ENCODE data around the gene MYO9B.
"Not testable (repeated sequence)": the region's sequence is repeated elsewhere in the genome, so short reads cannot be mapped to it uniquely, and the experiment has no call there.

MYO9B gene

DNA sequence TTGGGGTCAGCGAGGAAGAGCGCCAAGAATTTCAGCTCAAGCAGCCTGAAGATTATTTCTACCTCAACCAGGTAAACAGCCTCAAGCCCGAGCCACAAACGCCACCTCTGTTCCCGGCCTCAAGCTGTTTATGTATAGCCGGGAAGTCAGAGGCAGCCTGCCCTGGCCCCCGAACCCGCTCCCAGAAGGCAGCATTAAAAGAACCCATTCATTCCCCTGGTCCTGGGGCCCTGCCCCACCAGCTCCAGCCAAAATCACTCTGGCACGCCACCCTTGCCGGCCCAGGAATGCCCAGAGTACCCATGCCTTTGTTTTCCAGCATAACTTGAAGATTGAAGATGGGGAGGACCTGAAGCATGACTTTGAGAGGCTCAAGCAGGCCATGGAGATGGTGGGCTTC is 78.4 kb downstream of the MYO9B start:
- H3K36me3 Mint-ChIP-seq (ENCODE audit: low read depth), result peaks cover 36% of the 10 kb centered on the region
- H3K4me1 Mint-ChIP-seq (ENCODE audit: low read depth), result no peaks in the 10 kb centered on the region
- no peaks in the 10 kb centered on the region for H3K27me3 Mint-ChIP-seq
- H3K27ac Mint-ChIP-seq, result no peak overlapping the region
- no peaks in the 10 kb centered on the region for H3K9me3 Mint-ChIP-seq
- H3K4me3 Mint-ChIP-seq, result no peak overlapping the region

DNA sequence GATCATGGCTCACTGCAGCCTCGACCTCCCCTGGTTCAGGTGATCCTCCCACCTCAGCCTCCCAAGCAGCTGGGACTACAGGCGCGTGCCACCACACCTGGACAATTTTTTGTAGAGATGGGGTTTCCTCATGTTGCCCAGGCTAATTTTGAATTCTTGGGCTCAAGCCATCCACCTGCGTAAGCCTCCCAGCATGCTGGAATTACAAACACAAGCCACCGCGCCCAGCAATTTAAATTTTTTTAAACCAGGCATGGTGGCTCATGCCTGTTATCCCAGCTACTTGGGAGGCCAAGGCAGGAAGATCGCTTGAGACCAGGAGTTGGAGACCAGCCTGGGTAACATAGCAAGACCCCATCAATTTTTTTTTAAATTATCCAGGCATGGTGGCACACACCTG is 79.7 kb downstream of the MYO9B start:
- no peak overlapping the region for H3K27ac Mint-ChIP-seq
- no peaks in the 10 kb centered on the region for H3K9me3 Mint-ChIP-seq
- no peaks in the 10 kb centered on the region for H3K4me1 Mint-ChIP-seq (ENCODE audit: low read depth)
- H3K36me3 Mint-ChIP-seq (ENCODE audit: low read depth), result peaks cover 49% of the 10 kb centered on the region
- H3K27me3 Mint-ChIP-seq, result no peaks in the 10 kb centered on the region
- no peak overlapping the region for H3K4me3 Mint-ChIP-seq

DNA sequence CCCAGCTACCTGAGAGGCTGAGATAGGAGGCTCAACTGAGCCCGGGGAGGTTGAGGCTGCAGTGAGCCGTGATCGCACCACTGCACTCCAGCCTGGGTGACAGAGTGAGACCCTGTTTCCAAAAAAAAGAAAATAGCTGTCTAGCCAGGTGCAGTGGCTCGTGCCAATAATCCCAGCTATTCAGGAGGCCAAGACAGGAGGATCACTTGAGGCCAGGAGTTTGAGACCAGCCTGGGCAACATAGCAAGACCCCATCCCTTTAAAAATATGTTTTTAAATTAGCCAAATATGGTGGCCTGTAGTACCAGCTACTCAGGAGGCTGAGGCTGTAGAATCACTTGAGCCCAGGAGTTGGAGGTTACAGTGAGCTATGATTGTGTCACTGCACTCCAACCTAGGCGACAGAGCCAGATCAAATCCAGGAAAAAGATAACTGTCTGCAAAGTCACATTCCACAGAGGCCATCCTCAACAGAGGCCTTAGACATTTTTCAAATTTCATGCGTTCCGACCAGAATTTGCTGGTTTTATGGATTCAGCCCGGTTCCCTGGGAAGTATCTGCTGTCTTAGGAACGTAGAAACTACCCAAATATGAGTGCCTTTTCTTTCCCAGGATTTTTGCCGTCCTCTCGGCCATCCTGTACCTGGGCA is 80.8 kb downstream of the MYO9B start:
- peaks cover 51% of the 10 kb centered on the region for H3K36me3 Mint-ChIP-seq (ENCODE audit: low read depth)
- no peaks in the 10 kb centered on the region for H3K4me1 Mint-ChIP-seq (ENCODE audit: low read depth)
- H3K4me3 Mint-ChIP-seq, result no peak overlapping the region
- H3K27ac Mint-ChIP-seq, result no peak overlapping the region
- H3K9me3 Mint-ChIP-seq, result no peaks in the 10 kb centered on the region
- H3K27me3 Mint-ChIP-seq, result no peaks in the 10 kb centered on the region

DNA sequence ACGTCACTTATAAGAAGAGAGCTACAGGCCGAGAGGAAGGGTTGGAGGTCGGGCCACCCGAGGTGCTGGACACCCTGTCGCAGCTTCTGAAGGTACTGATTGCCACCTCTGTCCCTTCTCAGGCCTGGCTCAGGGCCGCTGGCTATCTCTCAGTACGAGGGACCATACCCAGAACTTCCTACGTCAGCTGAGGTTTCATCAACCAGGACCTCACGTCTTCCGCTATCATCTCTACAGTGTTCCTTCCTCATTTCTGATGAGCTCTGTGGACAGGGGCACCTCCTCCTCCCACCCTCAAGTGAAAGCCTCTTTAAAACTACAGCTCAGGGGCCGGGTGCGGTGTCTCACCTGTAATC is 81.3 kb downstream of the MYO9B start:
- no peaks in the 10 kb centered on the region for H3K9me3 Mint-ChIP-seq
- no peak overlapping the region for H3K4me3 Mint-ChIP-seq
- no peaks in the 10 kb centered on the region for H3K4me1 Mint-ChIP-seq (ENCODE audit: low read depth)
- no peaks in the 10 kb centered on the region for H3K27me3 Mint-ChIP-seq
- H3K27ac Mint-ChIP-seq, result no peak overlapping the region
- peaks cover 48% of the 10 kb centered on the region for H3K36me3 Mint-ChIP-seq (ENCODE audit: low read depth)

DNA sequence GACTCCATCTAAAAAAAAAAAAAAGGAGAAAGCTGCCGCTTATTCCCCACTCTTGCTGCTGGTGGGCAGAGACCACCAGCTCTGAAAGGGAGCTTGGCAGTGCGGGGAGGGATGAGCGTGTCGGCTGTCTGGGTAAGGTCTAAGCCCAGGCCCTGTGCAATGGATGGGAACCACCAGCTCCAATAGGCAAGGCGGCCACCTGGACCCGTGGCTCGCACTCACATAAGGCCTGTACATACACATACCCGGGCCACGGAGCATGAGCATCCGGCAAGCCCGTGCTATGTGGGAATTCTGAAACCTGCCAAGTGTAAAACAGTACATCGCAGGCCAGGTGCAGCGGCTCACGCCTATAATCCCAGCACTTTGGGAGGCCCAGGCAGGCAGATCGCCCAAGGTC is 83.0 kb downstream of the MYO9B start:
- H3K36me3 Mint-ChIP-seq (ENCODE audit: low read depth), result peaks cover 57% of the 10 kb centered on the region
- H3K4me3 Mint-ChIP-seq, result no peak overlapping the region

DNA sequence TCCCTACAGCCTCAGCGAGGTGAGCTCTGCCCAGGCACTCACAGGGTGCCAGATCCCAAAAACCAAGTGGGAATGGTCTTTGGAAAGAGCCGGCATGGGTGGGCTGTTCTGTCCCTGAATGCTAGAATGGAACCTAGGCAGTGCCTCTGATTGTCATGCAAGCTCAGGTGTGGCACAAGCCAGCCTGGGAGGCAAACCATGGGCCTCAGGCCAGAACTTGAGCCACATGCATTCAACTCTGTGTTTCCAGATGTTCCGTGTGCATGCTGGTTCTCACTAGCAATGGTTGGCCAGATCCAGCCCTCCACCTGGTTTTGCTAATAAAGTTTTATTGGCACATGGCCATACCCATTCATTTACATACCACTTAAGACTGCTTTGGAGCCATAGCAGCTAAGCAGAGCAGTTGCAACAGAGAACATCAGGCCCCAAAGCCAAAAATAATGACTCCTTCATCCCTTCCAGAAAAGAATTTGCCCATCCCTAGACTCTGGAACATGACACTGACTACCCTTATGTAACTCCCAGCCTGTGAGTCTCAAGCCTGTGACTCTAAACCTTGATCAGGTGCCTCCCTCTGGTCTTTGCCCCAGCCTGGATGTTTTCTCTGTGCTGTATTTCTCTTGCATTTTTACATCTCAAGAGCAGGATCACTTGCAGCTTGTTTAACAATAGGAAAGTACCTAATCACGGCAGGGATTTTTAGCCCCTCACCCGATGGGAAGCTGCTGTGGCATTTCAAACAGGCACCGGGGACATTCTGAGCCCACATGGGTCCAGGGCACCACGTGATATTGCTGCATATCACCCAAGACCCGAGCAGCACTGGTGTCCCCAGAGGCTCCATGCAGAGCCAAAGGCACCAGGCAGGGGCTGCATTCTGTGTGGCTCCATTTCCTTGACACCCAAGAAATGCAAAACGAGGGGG is 84.2 kb downstream of the MYO9B start:
- Mint-ChIP-seq H3K27ac (no peak overlapping the region), H3K4me1 (ENCODE audit: low read depth) (no peaks in the 10 kb centered on the region), H3K36me3 (ENCODE audit: low read depth) (peaks cover 60% of the 10 kb centered on the region), H3K27me3 (no peaks in the 10 kb centered on the region), H3K4me3 (no peak overlapping the region), H3K9me3 (no peaks in the 10 kb centered on the region)

More for the DNA sequence above, 83.0 kb downstream of the MYO9B start:
- Mint-ChIP-seq H3K4me1 (ENCODE audit: low read depth) (no peaks in the 10 kb centered on the region), H3K27ac (no peak overlapping the region), H3K27me3 (no peaks in the 10 kb centered on the region), H3K9me3 (no peaks in the 10 kb centered on the region)

DNA sequence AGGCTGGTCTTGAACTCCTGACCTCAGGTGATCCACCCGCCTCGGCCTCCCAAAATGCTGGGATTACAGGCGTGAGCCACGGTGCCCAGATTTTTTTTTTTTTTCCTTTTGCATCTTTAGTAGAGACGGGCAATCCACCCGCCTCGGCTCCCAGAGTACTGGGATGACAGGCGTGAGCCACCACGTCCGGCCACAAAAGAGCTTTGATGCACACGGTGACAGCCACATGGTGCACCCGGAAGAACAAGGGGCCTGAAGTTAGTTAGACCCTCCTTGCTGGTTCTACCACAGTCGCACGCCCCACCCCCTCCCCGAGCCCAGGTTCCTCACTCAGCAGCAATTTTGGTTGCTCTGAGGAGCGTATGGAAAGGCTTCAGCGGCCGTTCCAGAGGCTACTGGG is 85.3 kb downstream of the MYO9B start:
- Mint-ChIP-seq H3K36me3 (ENCODE audit: low read depth) (peaks cover 63% of the 10 kb centered on the region), H3K4me3 (no peak overlapping the region), H3K4me1 (ENCODE audit: low read depth) (no peaks in the 10 kb centered on the region), H3K9me3 (no peaks in the 10 kb centered on the region), H3K27me3 (no peaks in the 10 kb centered on the region), H3K27ac (no peak overlapping the region)

DNA sequence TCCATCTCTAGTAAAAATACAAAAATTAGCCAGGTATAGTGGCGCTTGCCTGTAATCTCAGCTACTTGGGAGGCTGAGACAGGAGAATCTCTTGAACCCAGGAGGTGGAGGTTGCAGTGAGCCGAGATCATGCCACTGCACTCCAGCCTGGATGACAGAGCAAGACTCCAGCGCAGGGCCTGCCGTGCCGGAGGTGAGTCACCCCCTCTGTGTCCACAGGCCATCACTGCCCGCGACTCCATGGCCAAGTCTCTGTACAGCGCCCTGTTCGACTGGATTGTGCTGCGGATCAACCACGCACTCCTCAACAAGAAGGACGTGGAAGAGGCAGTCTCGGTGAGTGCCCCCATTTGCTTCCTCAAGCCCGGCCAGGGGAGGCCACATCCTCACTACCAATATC is 86.6 kb downstream of the MYO9B start:
- peaks cover 58% of the 10 kb centered on the region for H3K36me3 Mint-ChIP-seq (ENCODE audit: low read depth)
- H3K27ac Mint-ChIP-seq; H3K4me3 Mint-ChIP-seq; H3K27me3 Mint-ChIP-seq; H3K4me1 Mint-ChIP-seq (ENCODE audit: low read depth); H3K9me3 Mint-ChIP-seq: not testable (repeated sequence)

DNA sequence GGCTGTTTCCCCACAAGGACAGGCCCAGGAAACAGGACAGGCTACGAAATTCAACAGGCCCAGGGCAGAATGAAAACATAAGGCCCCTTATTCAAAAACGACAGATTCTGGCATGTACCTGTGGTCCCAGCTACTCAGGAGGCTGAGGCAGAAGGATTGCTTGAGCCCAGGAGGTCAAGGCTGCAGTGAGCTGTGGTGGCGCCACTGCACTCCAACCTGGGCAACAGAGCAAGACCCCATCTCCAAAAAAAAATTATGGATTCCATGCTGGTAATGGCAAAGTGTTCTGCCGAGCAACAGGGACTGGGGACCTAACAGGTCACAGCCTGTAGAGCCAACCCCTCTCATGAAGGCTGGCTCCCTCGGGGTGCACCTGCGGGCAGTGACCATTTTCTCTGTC is 87.0 kb downstream of the MYO9B start:
- H3K4me3 Mint-ChIP-seq, result no peak overlapping the region
- H3K4me1 Mint-ChIP-seq (ENCODE audit: low read depth), result no peaks in the 10 kb centered on the region
- peaks cover 57% of the 10 kb centered on the region for H3K36me3 Mint-ChIP-seq (ENCODE audit: low read depth)
- no peaks in the 10 kb centered on the region for H3K9me3 Mint-ChIP-seq
- no peaks in the 10 kb centered on the region for H3K27me3 Mint-ChIP-seq
- H3K27ac Mint-ChIP-seq, result no peak overlapping the region

DNA sequence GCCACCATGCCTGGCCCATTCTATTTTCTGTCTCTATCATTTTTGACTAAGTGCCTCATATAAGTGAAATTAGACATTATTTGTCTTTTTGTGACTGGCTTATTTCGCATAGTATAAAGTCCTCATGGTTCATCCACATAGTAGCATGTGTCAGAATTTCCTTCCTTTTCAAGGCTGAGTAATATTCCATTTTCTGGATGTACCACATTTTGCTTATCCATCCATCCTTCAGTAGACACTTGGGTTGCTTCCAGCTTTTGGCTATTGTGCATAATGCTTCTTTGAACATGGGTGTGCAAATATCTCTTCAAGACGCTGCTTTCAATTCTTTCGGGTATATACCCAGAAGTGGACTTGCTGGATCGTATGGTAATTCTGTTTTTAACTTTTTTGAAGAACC is 88.1 kb downstream of the MYO9B start:
- Mint-ChIP-seq H3K27ac (no peak overlapping the region), H3K4me1 (ENCODE audit: low read depth) (no peaks in the 10 kb centered on the region), H3K9me3 (no peaks in the 10 kb centered on the region), H3K36me3 (ENCODE audit: low read depth) (peaks cover 57% of the 10 kb centered on the region), H3K4me3 (no peak overlapping the region), H3K27me3 (no peaks in the 10 kb centered on the region)

DNA sequence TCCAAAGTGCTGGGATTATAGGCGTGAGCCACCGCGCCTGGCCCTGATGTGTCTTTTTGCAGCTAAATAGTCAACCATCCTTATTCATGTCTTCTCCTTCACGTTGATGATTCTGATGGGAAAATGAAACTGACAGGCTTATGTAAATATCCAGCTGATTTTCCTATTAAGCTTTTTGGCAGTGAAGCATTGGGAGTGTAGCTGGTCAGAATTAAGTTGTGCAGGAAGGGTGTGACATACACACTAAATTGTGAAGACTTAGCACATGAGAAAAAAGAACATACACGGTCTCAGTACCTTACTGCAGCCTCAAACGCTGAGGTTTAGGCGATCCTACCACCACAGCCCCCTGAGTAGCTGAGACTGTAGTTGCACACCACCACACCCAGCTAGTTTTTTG is 89.1 kb downstream of the MYO9B start:
- Mint-ChIP-seq H3K27ac (no peak overlapping the region), H3K9me3 (no peaks in the 10 kb centered on the region), H3K27me3 (no peaks in the 10 kb centered on the region), H3K4me3 (no peak overlapping the region), H3K36me3 (ENCODE audit: low read depth) (peaks cover 57% of the 10 kb centered on the region), H3K4me1 (ENCODE audit: low read depth) (no peaks in the 10 kb centered on the region)

DNA sequence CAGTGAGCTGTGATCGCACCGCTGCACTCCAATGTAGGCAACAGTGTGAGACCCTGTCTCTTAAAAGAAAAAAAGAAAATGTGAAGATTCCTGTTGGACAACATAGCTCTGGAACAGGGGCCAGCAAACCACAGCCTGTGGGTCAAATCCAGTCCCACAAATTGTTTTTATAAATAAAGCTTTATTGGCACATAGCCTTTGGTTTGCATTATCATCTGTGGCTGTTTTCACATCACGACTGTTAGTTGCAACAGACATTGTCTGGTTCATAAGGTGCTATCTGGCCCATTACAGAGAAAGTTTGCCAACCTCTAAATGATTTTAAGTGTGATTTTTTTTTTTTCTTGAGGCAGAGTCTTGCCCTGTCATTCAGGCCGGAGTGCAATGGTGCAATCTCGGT is 90.1 kb downstream of the MYO9B start:
- H3K36me3 Mint-ChIP-seq (ENCODE audit: low read depth), result peaks cover 52% of the 10 kb centered on the region
- peaks cover under 1% of the 10 kb centered on the region for H3K4me1 Mint-ChIP-seq (ENCODE audit: low read depth)
- no peak overlapping the region for H3K27ac Mint-ChIP-seq
- no peaks in the 10 kb centered on the region for H3K9me3 Mint-ChIP-seq
- H3K4me3 Mint-ChIP-seq, result no peak overlapping the region
- no peaks in the 10 kb centered on the region for H3K27me3 Mint-ChIP-seq

DNA sequence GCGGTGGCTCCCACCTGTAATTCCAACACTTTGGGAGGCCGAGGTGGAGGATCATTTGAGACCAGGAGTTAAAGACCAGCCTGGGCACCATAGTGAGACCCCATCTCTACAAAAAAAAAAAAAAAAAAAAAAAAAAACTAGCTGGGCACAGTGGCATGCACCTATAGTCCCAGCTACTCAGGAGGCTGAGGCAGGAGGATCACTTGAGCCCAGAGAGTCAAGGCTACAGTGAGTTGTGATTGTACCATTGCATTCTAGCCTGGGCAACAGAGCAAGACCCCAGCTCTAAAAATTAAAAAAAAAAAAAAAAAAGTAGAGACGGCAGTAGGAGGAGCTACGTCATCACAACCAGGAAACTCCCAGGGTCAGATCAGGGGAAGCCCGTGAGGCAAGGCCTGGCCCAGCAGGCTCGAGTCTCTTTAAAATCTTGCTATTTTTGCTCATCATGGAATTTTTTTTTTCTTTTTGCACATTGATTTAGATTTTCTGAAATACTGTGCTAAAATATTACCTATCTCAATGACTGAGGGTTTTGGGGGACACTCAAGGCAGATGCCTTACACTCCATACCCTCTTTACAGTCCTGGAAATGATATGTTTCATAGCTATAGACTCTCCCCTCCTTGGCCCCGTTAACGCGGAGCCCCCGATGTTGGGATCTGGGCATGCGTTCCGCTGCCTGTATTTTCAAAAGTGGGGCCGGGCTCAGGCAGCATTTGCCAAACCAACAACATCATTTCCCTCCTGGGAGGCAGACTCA is 95.1 kb downstream of the MYO9B start:
- Mint-ChIP-seq H3K36me3 (ENCODE audit: low read depth) (peaks cover 40% of the 10 kb centered on the region), H3K27ac (peak overlapping the region; percentile 55), H3K4me3 (no peak overlapping the region), H3K4me1 (ENCODE audit: low read depth) (peaks cover 9% of the 10 kb centered on the region), H3K9me3 (no peaks in the 10 kb centered on the region), H3K27me3 (no peaks in the 10 kb centered on the region)

DNA sequence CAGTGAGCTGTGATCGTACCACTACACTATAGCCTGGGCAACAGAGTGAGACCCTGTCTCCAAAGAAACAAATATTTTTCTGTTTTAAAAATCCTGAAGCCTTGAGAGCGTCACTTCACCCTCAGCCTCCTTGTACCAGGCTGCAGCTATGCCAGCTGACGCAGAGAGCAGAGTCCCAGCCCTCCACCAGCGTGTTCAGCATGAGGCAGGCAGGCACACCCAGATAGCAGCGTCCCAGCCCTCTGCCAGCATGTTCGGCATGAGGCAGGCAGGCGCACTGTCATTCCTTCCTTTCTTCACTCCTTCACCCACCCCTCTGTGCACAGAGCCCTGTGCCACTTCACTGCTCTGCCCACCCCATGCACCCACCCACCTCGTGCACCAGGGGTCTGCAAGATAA is 96.3 kb downstream of the MYO9B start:
- Mint-ChIP-seq H3K36me3 (ENCODE audit: low read depth) (peaks cover 41% of the 10 kb centered on the region), H3K4me1 (ENCODE audit: low read depth) (peaks cover 9% of the 10 kb centered on the region), H3K27me3 (no peaks in the 10 kb centered on the region), H3K27ac (no peak overlapping the region), H3K4me3 (no peak overlapping the region), H3K9me3 (no peaks in the 10 kb centered on the region)

DNA sequence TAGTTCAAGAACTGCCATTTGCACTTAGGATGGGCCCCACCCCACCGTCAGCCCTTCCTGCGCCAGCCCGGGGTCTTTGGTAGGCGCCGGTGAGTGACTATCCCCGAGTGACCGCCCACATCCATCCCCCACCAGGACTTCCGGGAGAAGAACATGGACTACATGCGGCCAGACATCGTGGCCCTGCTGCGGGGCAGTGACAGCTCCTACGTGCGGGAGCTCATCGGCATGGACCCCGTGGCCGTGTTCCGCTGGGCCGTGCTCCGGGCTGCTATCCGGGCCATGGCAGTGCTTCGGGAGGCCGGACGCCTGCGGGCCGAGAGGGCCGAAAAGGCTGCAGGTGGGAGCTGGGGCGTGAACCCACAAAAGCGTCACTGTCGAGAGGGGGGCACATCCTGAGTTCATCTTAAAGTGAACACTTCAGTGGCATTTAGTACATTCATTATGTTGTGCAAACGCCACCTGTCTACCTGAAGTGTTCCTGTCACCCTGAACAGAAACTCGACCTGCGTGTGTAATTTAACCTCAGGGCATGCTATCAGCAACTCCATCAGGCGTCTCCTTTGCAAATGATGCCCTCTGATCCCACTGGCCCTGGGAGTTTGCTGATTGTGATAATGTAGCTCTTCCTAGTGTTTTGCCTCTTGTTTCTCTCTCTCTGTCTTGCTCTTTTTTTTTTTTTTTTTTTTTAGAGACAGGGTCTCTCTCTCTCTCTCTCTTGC is 97.2 kb downstream of the MYO9B start:
- Mint-ChIP-seq H3K4me3 (no peak overlapping the region), H3K27me3 (no peaks in the 10 kb centered on the region), H3K9me3 (no peaks in the 10 kb centered on the region), H3K36me3 (ENCODE audit: low read depth) (peaks cover 50% of the 10 kb centered on the region), H3K27ac (no peak overlapping the region), H3K4me1 (ENCODE audit: low read depth) (peaks cover 9% of the 10 kb centered on the region)
